Stimulated activated CD8-positive, alpha-beta memory T cell treated with anti-CD3 and anti-CD28 coated beads, Interleukin-4, amount 100 ng/mL, for 1 hour (primary cell): ENCODE data around the gene SBNO2.

Experiments
- DNase-seq, 2 donors: peaks; one replicate each; pipeline ENCODE4 v3.0.0-alpha.2; 2020; ENCODE audit warnings: low read depth in 2 of 2, low spot score in 1 of 2

Gene SBNO2

DNA sequence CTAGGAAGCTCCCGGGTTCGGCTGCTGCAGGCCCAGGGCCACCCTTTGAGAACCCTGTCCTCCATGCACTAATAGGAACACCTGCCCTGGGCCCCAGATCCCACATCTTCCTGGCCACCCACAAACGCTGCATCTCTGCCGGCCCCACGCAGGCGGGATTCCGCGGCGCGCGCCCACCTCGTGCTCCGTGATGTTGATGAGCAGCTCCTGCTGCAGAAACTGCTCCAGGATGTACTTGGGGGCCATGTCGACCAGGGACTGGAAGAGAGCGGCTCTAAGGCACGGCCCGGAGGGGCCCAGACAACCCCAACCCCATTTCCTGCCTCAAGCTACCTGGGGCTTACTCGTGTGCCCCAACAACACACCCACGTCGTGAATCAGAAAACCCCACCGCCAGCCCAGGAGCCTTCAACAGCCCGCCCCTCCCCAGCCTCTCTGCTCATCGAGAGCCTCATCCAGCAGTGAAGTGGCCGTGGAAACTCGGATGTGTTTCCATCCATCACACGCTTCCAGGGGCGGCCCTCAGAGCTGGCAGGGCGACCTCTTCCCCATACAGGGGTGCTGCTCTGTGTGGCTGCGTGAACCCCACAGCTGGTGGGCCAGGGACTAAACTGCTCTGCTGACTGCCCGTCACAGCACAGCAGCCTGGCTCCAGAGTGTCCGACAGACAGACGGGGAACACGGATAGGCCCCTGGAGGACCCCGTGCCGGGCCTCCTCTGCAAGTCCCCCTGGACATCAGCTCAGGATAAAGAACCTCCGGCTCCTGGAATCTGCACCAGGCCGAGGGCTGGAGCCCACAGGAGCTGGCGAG, 83.1 kb downstream of the SBNO2 start:
- DNase-seq, result no peak

DNA sequence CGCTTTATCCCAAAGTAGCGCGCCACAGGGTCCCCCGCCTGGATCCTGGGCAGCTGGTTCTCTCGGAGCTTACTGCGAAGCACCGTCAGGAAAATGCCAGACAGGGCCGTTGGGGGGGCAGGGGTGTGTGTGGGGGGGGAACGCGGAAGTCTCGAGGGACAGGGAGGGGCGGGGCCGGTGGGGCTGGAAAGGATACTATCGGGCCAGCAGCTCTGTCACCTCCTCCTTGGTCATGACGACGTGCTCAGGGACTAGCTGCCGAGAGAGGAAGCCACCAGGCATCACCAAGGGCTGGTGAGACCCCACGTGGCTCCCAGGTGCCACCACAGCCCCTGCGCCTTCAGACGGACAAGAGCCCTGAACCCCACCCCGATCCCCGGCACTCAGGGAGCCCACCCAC, 84.2 kb downstream of the SBNO2 start:
- DNase-seq, result no peak

DNA sequence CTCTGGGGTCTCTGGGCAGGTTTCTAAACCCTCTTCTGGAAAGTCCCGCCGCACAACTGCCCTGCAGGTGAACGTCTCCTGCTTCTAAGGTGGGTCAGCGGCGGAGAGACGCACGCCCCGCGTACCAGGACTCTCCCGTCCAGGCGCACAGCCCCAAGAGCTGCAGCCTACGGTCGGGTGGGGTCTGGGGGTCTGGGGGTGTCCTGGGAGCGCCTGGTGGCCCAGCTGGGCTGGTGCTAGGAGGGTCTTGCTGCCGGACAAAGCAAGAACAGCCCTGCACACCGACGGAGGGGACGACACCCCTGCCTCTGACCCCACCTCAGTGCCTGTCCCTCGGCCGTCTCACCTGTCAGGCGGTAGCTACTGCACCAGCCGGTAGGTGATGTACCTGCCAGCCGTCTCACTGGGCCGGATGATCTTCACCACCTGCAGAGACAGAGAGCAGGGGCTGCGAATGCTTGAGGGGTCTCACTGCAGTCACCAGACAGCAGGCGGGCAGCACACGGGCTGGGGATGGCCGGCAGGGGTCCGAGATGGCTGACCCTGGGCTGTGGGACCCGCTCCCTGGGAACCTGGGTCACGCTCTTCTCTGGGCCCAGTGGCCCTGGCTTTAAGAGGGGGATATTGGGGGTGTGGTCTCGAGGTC, 84.8 kb downstream of the SBNO2 start:
- no peak for DNase-seq

DNA sequence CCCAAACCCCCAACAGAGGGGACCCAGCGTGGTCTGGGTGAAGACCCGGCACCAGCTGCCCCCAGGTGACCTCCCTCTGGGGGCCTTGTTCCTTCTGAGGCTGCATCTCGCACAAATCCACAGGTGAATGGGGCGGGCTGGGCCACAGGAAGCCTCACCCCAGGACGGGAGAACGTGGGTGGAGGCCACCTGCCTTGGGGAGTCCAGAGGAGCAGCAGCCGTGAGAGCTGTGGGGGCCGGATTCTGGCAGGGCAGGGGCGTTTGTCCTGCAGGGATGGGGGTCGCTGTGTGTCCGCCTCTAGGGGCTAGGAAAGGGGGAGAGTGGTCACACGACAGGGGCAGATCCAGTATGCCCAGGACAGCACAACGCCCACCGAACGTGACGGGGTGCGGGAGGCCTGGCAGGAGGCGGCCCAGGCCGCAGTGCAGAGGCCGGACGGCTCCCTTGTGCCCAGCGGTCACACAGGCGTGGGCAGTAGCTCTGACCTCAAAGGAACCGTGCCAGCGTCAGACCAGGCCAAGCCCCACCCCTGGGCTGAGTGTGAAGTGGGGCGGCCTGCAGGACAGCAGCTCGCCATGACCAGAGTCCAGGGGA, 85.6 kb downstream of the SBNO2 start:
- DNase-seq, result no peak

DNA sequence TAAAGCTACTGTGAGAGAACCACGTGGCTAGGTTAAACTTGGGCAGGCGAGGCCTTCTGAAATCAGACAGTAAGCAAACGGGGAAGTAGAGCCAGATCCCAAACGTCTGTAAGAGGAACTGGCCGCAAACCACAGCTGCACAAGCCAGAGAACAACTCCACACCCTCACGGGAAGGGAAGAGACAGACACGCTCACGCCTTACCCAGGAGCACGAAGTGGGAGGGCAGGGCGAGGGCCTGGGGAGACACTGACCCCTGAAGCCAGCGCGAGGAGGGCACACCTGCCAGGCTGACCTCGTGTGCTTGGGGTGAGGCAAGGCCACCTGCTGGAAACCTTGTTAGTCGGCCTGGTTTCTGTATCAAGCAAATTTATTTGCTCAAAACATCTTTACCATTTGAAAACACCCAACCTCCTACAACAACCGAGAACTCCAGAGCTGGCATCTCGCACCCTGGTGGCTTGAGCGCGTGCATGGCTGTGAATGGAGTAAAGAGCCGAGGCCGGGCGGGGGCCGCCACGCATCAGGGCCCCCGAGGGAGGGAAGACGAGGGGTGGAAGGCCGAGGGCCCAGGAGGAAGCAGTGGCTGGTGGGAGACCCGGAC, 86.2 kb downstream of the SBNO2 start:
- DNase-seq, result no peak

DNA sequence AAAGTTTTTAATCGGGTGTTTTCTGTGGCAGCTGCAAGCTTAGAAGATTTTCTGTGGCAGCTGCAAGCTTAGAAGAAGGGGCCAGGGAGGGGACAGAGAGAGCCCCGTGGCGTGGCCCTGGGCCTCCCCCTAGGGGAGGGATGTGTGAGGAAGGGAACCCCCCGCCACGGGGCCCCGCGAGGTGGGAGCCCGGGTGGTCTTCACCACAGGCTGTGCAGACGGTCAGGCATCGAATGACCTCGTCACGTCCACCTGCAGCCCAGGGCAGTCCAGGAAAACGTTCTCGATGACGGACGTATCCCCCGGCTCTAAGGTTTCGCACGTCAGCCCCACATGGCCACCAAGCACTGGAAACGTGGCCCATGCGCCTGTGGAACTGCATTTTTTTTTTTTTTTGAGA, 87.5 kb downstream of the SBNO2 start:
- no peak for DNase-seq

DNA sequence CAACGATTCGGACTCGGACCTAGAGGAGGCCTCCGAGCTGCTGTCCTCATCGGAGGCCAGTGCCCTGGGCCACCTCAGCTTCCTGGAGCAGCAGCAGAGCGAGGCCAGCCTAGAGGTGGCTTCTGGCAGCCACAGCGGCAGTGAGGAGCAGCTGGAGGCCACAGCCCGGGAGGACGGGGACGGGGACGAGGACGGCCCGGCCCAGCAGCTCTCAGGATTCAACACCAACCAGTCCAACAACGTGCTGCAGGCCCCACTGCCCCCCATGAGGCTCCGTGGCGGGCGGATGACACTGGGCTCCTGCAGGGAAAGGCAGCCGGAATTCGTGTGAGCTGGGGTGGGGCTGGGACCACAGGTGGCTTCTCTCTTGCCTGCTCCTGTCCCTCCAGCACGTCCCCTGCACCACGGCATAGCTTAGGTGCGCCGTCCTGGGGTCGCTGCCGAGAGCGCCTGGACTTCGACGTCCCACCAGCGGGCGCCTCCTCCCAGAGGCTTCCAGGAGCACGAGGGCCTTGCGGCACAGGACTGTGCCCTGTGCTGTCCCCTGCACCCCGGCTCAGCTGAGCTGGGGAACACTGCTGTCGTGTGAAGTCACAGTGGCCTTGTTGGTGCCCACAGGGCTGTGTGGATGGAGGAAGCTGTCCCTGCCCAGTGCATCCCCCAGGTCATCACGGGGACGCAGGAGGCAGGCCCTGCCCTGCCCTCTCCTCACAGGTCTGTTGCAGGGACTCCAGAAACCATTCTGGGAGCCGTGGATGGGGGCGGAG, 88.2 kb downstream of the SBNO2 start:
- DNase-seq, result no peak

DNA sequence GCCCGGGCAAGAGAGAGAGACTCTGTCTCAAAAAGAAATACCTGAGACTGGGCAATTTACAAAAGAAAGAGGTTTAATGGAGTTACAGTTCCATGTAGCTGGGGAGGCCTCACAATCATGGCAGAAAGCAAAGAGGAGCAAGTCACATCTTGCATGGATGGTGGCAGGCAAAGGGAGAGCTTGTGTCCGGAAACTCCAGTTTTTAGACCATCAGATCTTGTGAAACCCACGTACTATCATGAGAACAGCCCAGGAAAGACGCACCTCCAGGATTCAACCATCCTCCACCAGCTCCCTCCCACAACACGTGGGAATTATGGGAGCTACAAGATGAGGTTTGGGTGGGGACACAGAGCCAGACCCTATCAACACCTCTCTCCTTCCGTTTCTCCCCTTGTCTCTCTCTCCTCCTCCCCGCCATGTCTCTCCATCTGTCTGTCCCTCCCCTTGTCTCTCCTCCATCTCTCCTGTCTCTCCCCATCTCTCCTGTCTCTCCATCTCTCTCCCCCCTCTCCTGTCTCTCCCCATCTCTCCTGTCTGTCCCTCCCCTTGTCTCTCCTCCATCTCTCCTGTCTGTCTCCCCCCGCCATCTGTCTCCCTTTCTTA, 88.9 kb downstream of the SBNO2 start:
- no peak for DNase-seq

DNA sequence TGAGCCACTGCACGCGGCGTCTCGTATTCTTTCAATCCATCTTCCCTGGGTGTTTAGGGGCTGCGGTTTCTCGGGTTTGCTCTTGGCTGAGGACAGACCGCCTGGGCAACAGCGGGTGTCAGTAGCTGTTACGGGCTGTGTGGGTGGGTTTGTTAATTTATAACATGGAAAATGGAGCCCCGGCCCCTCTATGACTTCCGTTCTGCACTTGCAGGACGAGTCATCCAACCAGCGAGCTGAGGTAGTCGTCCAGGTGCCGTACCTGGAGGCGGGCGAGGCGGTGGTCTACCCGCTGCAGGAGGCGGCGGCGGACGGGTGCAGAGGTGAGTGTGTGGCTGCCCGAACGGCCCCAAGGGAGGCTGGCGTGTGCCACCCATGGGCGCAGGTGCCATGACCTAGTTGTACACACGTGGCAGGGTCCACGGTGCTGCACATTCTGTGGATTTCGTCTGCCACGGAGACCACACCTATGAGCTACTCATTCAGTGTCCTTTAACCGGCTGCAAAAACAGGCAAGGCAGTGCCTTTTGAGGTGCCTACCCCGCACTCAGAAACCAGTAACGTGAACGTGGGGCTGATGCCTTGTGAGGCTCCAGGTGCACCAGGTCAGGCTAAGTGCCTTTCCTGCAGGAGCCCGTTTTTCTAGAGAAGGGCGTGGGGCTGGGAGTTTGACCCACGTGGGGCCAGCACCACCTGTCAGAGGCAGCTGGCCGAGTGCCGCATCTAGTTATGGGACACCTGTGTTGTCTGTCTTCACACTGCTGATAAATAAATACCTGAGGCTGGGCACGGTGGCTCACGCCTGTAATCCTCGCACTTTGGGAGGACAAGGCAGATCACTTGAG, 89.8 kb downstream of the SBNO2 start:
- no peak for DNase-seq

DNA sequence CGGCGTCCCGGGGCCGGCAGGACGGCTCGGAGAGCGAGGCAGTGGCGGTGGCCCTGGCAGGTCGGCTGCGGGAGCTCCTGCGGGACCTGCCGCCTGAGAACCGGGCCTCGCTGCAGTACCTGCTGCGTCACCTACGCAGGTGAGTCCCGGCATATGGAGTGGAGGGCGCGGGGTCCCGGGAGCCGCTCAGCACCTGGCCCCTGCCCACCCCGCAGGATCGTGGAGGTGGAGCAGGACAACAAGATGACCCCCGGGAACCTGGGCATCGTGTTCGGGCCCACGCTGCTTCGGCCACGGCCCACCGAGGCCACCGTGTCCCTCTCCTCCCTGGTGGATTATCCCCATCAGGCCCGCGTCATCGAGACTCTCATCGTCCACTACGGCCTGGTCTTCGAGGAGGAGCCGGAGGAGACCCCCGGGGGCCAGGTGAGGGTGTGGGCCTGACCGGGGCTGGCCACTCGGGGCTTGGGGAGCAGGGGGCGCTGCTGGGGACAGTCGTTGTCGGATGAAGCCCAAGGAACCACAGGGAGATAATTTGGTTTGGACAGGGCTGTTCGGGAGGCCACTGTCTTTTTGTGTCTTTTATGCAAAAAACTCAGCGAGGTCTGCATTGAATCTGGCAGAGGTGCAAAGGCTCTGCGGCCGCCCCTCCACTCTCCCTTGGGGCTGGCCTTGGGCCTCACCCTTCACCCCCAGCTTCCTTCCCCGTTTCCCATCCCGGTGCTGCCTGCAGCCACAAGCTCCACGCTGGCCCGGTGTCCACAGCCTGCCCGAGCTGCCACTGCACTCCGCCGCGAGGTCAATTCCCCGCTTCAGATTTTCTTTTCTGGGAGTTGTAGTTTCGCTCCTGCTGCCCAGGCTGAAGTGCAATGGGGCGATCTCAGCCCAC, 90.9 kb downstream of the SBNO2 start:
- DNase-seq, result no peak

DNA sequence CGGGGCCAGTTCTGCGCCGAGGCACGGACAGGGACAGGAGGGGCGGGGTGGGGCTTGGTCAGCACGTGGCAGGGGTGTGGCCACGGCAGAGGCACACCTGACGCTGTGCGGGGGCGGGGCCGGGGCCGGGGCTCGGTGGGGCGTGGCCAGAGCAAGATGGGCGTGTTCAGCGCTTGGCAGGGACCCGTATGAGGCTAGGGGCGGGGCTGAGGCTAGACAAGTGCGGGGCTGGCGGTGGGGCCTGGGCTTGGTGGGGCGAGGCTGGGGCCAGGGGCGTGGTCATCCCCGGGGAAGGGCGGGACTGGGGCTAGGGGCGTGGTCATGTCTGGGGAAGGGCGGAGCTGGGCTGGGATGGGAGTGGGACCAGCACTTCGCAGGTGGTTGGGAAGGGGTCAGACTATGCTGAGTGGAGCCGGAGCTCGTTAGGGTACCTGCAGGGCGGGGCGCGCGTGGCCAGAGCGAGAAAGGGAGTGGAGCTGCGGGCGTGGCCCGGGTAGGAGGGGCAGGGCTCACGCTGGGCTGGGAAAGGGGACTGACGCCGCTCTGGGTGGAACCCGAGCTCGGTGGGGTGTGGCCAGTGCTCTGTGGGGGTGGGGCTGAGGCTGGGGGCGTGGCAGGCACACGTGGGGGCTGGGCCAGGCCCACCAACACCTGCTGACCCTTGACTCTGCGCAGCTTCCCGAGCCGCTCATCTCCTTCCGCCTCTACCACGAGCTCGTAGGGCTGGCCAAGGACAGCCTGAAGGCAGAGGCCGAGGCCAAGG, 91.7 kb downstream of the SBNO2 start:
- peak in 1 of 2 donors; percentile 71 for DNase-seq

DNA sequence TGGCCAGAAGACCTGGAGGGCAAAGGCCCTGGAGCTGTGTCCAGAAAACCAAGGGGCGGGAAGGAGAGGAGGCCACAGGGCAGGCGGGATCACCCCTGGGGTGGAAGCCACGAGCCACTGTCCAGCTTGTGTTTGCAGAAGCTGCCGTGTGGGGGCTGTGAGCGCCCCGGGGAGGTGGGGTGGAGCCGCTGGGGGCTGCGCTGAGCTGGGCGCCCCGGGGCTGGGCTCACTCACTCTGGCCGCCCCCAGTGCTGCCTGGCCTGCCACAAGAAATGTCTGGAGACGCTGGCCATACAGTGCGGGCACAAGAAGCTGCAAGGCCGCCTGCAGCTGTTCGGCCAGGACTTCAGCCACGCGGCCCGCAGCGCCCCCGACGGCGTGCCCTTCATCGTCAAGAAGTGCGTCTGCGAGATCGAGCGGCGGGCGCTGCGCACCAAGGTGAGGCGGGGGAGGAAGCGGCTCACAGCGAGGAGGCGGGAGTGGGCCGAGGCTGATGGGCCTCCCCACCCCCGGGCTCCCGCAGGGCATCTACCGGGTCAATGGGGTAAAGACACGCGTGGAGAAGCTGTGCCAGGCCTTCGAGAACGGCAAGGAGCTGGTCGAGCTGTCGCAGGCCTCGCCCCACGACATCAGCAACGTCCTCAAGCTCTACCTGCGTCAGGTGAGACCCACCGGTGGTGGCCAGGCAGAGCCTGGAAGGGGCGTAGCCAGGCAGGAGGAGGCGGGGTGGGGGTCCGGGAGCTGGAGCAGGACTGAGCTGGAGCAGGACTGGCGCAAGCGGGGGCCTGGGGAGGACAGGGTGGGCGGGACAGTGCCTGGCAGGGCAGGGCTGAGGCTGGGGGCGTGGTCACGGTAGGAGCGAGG, 92.5 kb downstream of the SBNO2 start:
- DNase-seq, result no peak

DNA sequence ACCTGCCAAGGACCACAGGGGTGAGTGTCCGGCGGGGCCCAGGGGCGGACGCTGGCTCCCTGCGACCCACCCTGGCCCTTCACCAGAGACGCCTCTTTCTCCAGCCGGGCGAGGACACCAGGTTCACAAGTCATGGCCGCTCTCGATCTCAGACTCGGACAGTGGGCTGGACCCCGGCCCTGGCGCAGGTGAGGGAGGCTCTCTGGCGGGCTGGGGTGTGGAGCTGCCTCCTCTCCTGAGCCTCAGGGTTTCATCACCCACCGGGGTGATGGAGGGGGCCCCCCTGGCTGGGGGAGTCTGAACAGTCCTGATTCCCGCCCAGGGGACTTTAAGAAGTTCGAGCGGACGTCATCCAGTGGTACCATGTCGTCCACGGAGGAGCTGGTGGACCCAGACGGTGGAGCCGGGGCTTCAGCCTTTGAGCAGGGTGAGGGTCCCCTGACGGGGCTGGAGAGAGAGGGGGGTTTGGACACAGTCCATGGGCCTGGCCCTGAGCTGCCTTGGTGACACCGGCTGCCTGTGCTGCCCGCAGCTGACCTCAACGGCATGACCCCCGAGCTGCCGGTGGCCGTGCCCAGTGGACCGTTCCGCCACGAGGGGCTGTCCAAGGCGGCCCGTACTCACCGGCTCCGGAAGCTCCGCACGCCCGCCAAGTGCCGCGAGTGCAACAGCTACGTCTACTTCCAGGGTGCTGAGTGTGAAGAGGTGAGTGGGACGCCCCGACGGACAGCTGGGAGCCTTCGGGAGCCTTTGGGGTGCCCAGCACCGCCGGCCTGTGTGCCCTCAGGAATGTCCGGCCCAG, 93.5 kb downstream of the SBNO2 start:
- no peak for DNase-seq

DNA sequence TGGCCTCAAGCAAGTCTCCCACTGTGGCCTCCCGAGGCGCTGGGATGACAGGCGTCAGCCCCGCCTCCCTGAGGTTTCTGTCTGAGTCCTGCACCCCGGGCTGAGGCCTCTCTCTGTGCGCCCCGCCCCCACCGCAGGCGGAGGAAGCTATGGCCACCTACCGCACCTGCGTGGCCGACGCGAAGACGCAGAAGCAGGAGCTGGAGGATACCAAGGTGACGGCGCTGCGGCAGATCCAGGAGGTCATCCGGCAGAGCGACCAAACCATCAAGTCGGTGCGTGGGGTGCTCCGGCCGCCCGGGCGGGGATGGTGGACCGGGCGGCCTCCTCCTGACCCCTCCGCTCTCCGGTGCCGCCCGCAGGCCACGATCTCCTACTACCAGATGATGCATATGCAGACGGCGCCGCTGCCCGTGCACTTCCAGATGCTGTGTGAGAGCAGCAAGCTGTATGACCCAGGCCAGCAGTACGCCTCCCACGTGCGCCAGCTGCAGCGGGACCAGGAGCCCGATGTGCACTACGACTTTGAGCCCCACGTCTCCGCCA, 94.4 kb downstream of the SBNO2 start:
- DNase-seq, result no peak

DNA sequence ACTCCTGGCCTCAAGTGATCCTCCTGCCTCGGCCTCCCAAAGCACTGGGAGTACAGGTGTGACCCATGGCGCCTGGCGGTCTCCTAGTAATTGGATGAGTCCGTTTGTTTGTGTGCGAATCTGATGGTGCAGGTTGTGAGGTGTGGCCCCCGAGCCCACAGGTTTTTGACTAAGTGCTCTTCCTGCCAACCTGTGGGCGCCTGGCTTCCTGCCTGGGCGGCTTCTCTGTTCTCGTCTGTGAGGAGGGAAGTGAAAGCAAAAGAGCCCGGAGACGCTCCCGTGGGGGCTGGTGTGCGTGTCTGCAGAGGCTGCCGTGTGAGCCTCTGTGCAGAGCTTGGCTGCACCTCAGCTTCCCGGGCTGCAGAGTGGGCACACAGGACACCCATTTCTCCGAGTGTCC, 97.1 kb downstream of the SBNO2 start:
- peak; percentile 70 to 83 for DNase-seq

DNA sequence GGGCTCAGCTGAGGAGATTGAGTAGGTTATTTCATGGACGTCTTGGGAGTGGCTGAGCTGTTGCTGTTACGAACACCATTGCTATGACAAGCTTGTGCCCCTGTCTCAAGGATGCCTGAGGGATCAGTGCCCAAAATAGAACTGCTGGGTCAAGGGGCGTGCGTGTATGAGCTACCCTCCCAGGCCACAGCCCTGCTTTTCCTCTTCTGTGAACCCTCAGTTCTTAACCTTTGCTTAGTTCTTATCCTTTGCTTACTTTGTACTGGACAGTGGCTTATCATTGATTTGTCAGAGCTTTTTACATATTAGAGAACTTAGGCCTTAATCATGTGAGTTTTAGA, 98.1 kb downstream of the SBNO2 start:
- no peak for DNase-seq
